IMR-90 (cell line): ENCODE results near the gene LHPP.

ENCODE experiments used
- CEBPB ChIP-seq: IDR thresholded peaks from 2 replicates; pipeline ENCODE4 v1.6.1; 2012; ENCODE audit warnings: low read depth, low read length, improper control_type of control experiment
- CTCF ChIP-seq: conservative IDR thresholded peaks from 2 replicates; pipeline ENCODE4 v1.5.1; 2012; ENCODE audit warnings: mild to moderate bottlenecking, low read depth, low read length, improper control_type of control experiment
- POLR2A ChIP-seq: IDR thresholded peaks from 2 replicates; pipeline ENCODE4 v1.6.1; 2012; ENCODE audit warnings: mild to moderate bottlenecking, low read depth, low read length
- RAD21 ChIP-seq: IDR thresholded peaks from 2 replicates; pipeline ENCODE4 v1.6.1; 2012; ENCODE audit warnings: low read length, improper control_type of control experiment
- RCOR1 ChIP-seq: IDR thresholded peaks from 2 replicates; pipeline ENCODE4 v1.6.1; 2012; ENCODE audit warnings: mild to moderate bottlenecking, low read length, improper control_type of control experiment; ENCODE audit not compliant: insufficient replicate concordance

DNA sequence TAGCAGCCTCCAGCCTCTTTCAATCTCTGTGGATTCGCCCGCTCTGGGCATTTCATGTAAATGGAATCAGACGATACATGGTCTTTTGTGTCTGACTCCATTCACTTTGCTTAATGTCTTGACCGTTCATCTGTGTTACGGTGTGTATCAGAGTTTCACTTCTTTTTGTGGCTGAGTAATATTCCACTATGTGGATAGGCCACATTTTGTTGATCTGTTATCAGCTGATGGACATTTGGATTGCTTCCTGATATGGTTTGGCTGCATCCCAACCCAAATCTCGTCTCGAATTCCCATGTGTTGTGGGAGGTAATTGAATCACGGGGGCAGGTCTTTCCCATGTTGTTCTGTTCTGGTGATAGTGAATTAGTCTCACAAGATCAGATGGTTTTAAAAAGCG is 109.0 kb downstream of the LHPP start:
- TF ChIP-seq CTCF, result no peak
- TF ChIP-seq POLR2A, result no peak
- TF ChIP-seq RAD21, result no peak
- no peak for TF ChIP-seq CEBPB
- TF ChIP-seq RCOR1, result no peak
